IPS-18a (cell line): ENCODE measurements around the gene PXDN.

Experiments
- H3K27ac ChIP-seq: one replicate; pipeline ENCODE4 v1.5.1; 2013; ENCODE audit warnings: low read length
- H3K27me3 ChIP-seq: one replicate; pipeline ENCODE4 v1.6.1; 2013; ENCODE audit warnings: mild to moderate bottlenecking, low read length; ENCODE audit not compliant: control insufficient read depth, insufficient read depth
- H3K36me3 ChIP-seq: one replicate; pipeline ENCODE4 v1.6.1; 2013; ENCODE audit warnings: low read depth, low read length; ENCODE audit not compliant: control insufficient read depth
- H3K4me1 ChIP-seq: one replicate; pipeline ENCODE4 v1.6.1; 2013; ENCODE audit warnings: low read depth, low read length; ENCODE audit not compliant: control insufficient read depth
- H3K4me3 ChIP-seq: one replicate; pipeline ENCODE4 v1.5.1; 2013; ENCODE audit warnings: low read length
- H3K9ac ChIP-seq: one replicate; pipeline ENCODE4 v1.6.1; 2013; ENCODE audit warnings: mild to moderate bottlenecking, low read length, moderate library complexity
- H3K9me3 ChIP-seq: one replicate; pipeline ENCODE4 v1.6.1; 2013; ENCODE audit warnings: low read depth, low read length; ENCODE audit not compliant: control insufficient read depth

PXDN gene

GRCh38 chr2:1607236-1607920 is 136.9 kb downstream of the PXDN start:
- Histone ChIP-seq H3K4me3 (no peak overlapping the region), H3K9ac (no peak overlapping the region), H3K27me3 (no peaks in the 10 kb centered on the region), H3K27ac (no peak overlapping the region), H3K4me1 (peaks cover 14% of the 10 kb centered on the region), H3K36me3 (no peaks in the 10 kb centered on the region), H3K9me3 (no peaks in the 10 kb centered on the region)

- Histone ChIP-seq H3K36me3 (no peaks in the 10 kb centered on the region), H3K4me3 (no peak overlapping the region), H3K9ac (no peak overlapping the region), H3K4me1 (peaks cover 14% of the 10 kb centered on the region), H3K9me3 (no peaks in the 10 kb centered on the region), H3K27me3 (no peaks in the 10 kb centered on the region), H3K27ac (no peak overlapping the region)
Measured at GRCh38 chr2:1606421-1607235, 137.7 kb downstream of the PXDN start.

GRCh38 chr2:1606046-1606400 is 138.3 kb downstream of the PXDN start:
- H3K4me1 ChIP-seq: peaks cover 14% of the 10 kb centered on the region
- no peaks in the 10 kb centered on the region for H3K36me3 ChIP-seq
- H3K9me3 ChIP-seq: no peaks in the 10 kb centered on the region
- H3K27me3 ChIP-seq: no peaks in the 10 kb centered on the region
- no peak overlapping the region for H3K4me3 ChIP-seq
- H3K9ac ChIP-seq: no peak overlapping the region
- H3K27ac ChIP-seq: no peak overlapping the region

GRCh38 chr2:1605102-1606045 is 138.9 kb downstream of the PXDN start:
- peaks cover 14% of the 10 kb centered on the region for H3K4me1 ChIP-seq
- no peaks in the 10 kb centered on the region for H3K27me3 ChIP-seq
- no peak overlapping the region for H3K27ac ChIP-seq
- H3K9me3 ChIP-seq: no peaks in the 10 kb centered on the region
- no peaks in the 10 kb centered on the region for H3K36me3 ChIP-seq
- H3K9ac ChIP-seq: no peak overlapping the region
- no peak overlapping the region for H3K4me3 ChIP-seq

GRCh38 chr2:1603521-1603920 is 140.8 kb downstream of the PXDN start:
- no peak overlapping the region for H3K9ac ChIP-seq

GRCh38 chr2:1603059-1603458 is 141.3 kb downstream of the PXDN start:
- Histone ChIP-seq H3K9me3 (no peaks in the 10 kb centered on the region), H3K27me3 (no peaks in the 10 kb centered on the region), H3K4me3 (no peak overlapping the region), H3K36me3 (no peaks in the 10 kb centered on the region), H3K27ac (no peak overlapping the region), H3K4me1 (peaks cover 14% of the 10 kb centered on the region), H3K9ac (no peak overlapping the region)

More at GRCh38 chr2:1603521-1603920, 140.8 kb downstream of the PXDN start:
- no peaks in the 10 kb centered on the region for H3K27me3 ChIP-seq
- H3K4me3 ChIP-seq: no peak overlapping the region
- no peaks in the 10 kb centered on the region for H3K36me3 ChIP-seq
- no peaks in the 10 kb centered on the region for H3K9me3 ChIP-seq
- H3K4me1 ChIP-seq: peaks cover 14% of the 10 kb centered on the region
- no peak overlapping the region for H3K27ac ChIP-seq

- Histone ChIP-seq H3K27ac (no peak overlapping the region), H3K9ac (no peak overlapping the region), H3K4me1 (peaks cover 14% of the 10 kb centered on the region), H3K27me3 (no peaks in the 10 kb centered on the region), H3K36me3 (no peaks in the 10 kb centered on the region), H3K4me3 (no peak overlapping the region), H3K9me3 (no peaks in the 10 kb centered on the region)
Measured at GRCh38 chr2:1602278-1603010, 141.9 kb downstream of the PXDN start.

- H3K27me3 ChIP-seq: no peaks in the 10 kb centered on the region
- no peak overlapping the region for H3K4me3 ChIP-seq
- no peak overlapping the region for H3K27ac ChIP-seq
- no peak overlapping the region for H3K9ac ChIP-seq
- peaks cover 14% of the 10 kb centered on the region for H3K4me1 ChIP-seq
- no peaks in the 10 kb centered on the region for H3K36me3 ChIP-seq
- H3K9me3 ChIP-seq: no peaks in the 10 kb centered on the region
Measured at GRCh38 chr2:1601471-1602277, 142.6 kb downstream of the PXDN start.

- H3K9ac ChIP-seq: no peak overlapping the region
- H3K27me3 ChIP-seq: no peaks in the 10 kb centered on the region
- no peak overlapping the region for H3K27ac ChIP-seq
- H3K36me3 ChIP-seq: no peaks in the 10 kb centered on the region
- H3K4me3 ChIP-seq: no peak overlapping the region
- H3K4me1 ChIP-seq: peaks cover 9% of the 10 kb centered on the region
- no peaks in the 10 kb centered on the region for H3K9me3 ChIP-seq
Measured at GRCh38 chr2:1601067-1601412, 143.3 kb downstream of the PXDN start.

- no peak overlapping the region for H3K9ac ChIP-seq
- no peak overlapping the region for H3K4me3 ChIP-seq
- H3K9me3 ChIP-seq: no peaks in the 10 kb centered on the region
- H3K36me3 ChIP-seq: no peaks in the 10 kb centered on the region
- no peaks in the 10 kb centered on the region for H3K27me3 ChIP-seq
- H3K27ac ChIP-seq: no peak overlapping the region
- peaks cover 3% of the 10 kb centered on the region for H3K4me1 ChIP-seq
Measured at GRCh38 chr2:1600191-1601066, 143.9 kb downstream of the PXDN start.
